Duodenal mucosa (tissue), 2 donors: Measurements from ENCODE around the gene ATG7.
"Not testable (repeated sequence)": the region's sequence is repeated elsewhere in the genome, so short reads cannot be mapped to it uniquely, and the experiment has no call there.

ENCODE experiments used
- H3K27ac ChIP-seq: one replicate; pipeline ENCODE4 v1.7.0; 2013; ENCODE audit warnings: low read depth, low read length
- H3K27me3 ChIP-seq, 2 donors: one replicate each; pipeline ENCODE4 v1.7.0; 2013; ENCODE audit warnings: low read length in 2 of 2, control low read depth in 1 of 2; ENCODE audit not compliant: insufficient read depth in 2 of 2, control insufficient read depth in 1 of 2
- H3K36me3 ChIP-seq, 2 donors: one replicate each; pipeline ENCODE4 v1.7.0; 2013; ENCODE audit warnings: low read length in 2 of 2, control low read depth in 1 of 2; ENCODE audit not compliant: insufficient read depth in 2 of 2, control insufficient read depth in 1 of 2
- H3K4me1 ChIP-seq, 2 donors: one replicate each; pipeline ENCODE4 v1.7.0; 2013; ENCODE audit warnings: low read length in 2 of 2, control low read depth in 1 of 2; ENCODE audit not compliant: insufficient read depth in 2 of 2, control insufficient read depth in 1 of 2
- H3K4me3 ChIP-seq, 2 donors: one replicate each; pipeline ENCODE4 v1.7.0; 2013; ENCODE audit warnings: low read length in 2 of 2, low read depth in 1 of 2
- H3K9ac ChIP-seq, 2 donors: one replicate each; pipeline ENCODE4 v1.7.0; 2013; ENCODE audit warnings: low read length in 2 of 2, low read depth in 1 of 2
- H3K9me3 ChIP-seq, 2 donors: one replicate each; pipeline ENCODE4 v1.7.0; 2013; ENCODE audit warnings: low read length in 2 of 2, control low read depth in 1 of 2; ENCODE audit not compliant: control insufficient read depth in 1 of 2

ATG7 gene

GRCh38 chr3:11452312-11452711 lies 180.1 kb downstream of the ATG7 start:
- Histone ChIP-seq H3K27me3 (no peaks in the 10 kb centered on the region), H3K4me3 (no peak overlapping the region), H3K27ac (no peak overlapping the region), H3K9me3 (no peaks in the 10 kb centered on the region), H3K9ac (no peak overlapping the region), H3K36me3 (no peaks in the 10 kb centered on the region), H3K4me1 (no peaks in the 10 kb centered on the region)

GRCh38 chr3:11452885-11453847 lies 181.0 kb downstream of the ATG7 start:
- Histone ChIP-seq H3K27ac (no peak overlapping the region), H3K9ac (peak overlapping the region in 1 of 2 donors; percentile 2), H3K4me3 (no peak overlapping the region), H3K4me1 (no peaks in the 10 kb centered on the region), H3K36me3 (no peaks in the 10 kb centered on the region), H3K9me3 (no peaks in the 10 kb centered on the region), H3K27me3 (no peaks in the 10 kb centered on the region)

- Histone ChIP-seq H3K27ac (no peak overlapping the region), H3K9ac (no peak overlapping the region), H3K4me3 (no peak overlapping the region), H3K27me3 (no peaks in the 10 kb centered on the region), H3K4me1 (no peaks in the 10 kb centered on the region), H3K36me3 (no peaks in the 10 kb centered on the region), H3K9me3 (no peaks in the 10 kb centered on the region)
These were observed 183.8 kb downstream of the ATG7 start for GRCh38 chr3:11455956-11456355.

GRCh38 chr3:11457135-11457534 lies 184.9 kb downstream of the ATG7 start:
- Histone ChIP-seq H3K9ac (no peak overlapping the region), H3K9me3 (no peaks in the 10 kb centered on the region), H3K4me3 (no peak overlapping the region), H3K4me1 (no peaks in the 10 kb centered on the region), H3K36me3 (no peaks in the 10 kb centered on the region), H3K27me3 (no peaks in the 10 kb centered on the region), H3K27ac (no peak overlapping the region)

- H3K27me3 ChIP-seq: no peaks in the 10 kb centered on the region
- no peak overlapping the region for H3K4me3 ChIP-seq
These were observed 187.1 kb downstream of the ATG7 start for GRCh38 chr3:11459186-11459824.

GRCh38 chr3:11461226-11461625 lies 189.0 kb downstream of the ATG7 start:
- Histone ChIP-seq H3K27ac (no peak overlapping the region), H3K4me1 (no peaks in the 10 kb centered on the region), H3K9ac (no peak overlapping the region), H3K36me3 (no peaks in the 10 kb centered on the region), H3K4me3 (no peak overlapping the region), H3K9me3 (no peaks in the 10 kb centered on the region), H3K27me3 (no peaks in the 10 kb centered on the region)

More at GRCh38 chr3:11459186-11459824, 187.1 kb downstream of the ATG7 start:
- H3K4me1 ChIP-seq: no peaks in the 10 kb centered on the region
- no peak overlapping the region for H3K9ac ChIP-seq
- H3K9me3 ChIP-seq: no peaks in the 10 kb centered on the region
- H3K36me3 ChIP-seq: no peaks in the 10 kb centered on the region
- no peak overlapping the region for H3K27ac ChIP-seq

GRCh38 chr3:11462673-11463072 lies 190.5 kb downstream of the ATG7 start:
- not testable (repeated sequence) for H3K27me3 ChIP-seq, H3K4me1 ChIP-seq, H3K9me3 ChIP-seq, H3K27ac ChIP-seq, H3K4me3 ChIP-seq, H3K9ac ChIP-seq, H3K36me3 ChIP-seq

GRCh38 chr3:11463591-11463990 lies 191.4 kb downstream of the ATG7 start:
- Histone ChIP-seq H3K9ac (no peak overlapping the region), H3K36me3 (peaks cover 0 to 4% of the 10 kb centered on the region in 2 donors), H3K27me3 (no peaks in the 10 kb centered on the region), H3K4me3 (no peak overlapping the region), H3K27ac (no peak overlapping the region), H3K9me3 (no peaks in the 10 kb centered on the region), H3K4me1 (no peaks in the 10 kb centered on the region)

- Histone ChIP-seq H3K36me3 (peaks cover 0 to 6% of the 10 kb centered on the region in 2 donors), H3K27me3 (no peaks in the 10 kb centered on the region), H3K4me3 (no peak overlapping the region), H3K4me1 (no peaks in the 10 kb centered on the region), H3K9ac (no peak overlapping the region), H3K9me3 (no peaks in the 10 kb centered on the region), H3K27ac (no peak overlapping the region)
These were observed 192.2 kb downstream of the ATG7 start for GRCh38 chr3:11464356-11464755.
